BLaER1 (cell line): ENCODE results near the gene ACSL5.

Experiments
- H3K27ac ChIP-seq: shearing (Covaris generic); formaldehyde crosslinking; 2 replicates; pipeline ENCODE4 v1.8.1; 2022
- H3K27me3 ChIP-seq: shearing (Covaris generic); formaldehyde crosslinking; 2 replicates; pipeline ENCODE4 v1.8.1; 2022
- H3K36me3 ChIP-seq: shearing (Covaris generic); formaldehyde crosslinking; 2 replicates; pipeline ENCODE4 v1.8.1; 2022
- H3K4me1 ChIP-seq: shearing (Covaris generic); formaldehyde crosslinking; 2 replicates; pipeline ENCODE4 v1.8.1; 2022
- H3K4me2 ChIP-seq: shearing (Covaris generic); formaldehyde crosslinking; 2 replicates; pipeline ENCODE4 v1.8.1; 2022
- H3K4me3 ChIP-seq: shearing (Covaris generic); formaldehyde crosslinking; 2 replicates; pipeline ENCODE4 v1.8.1; 2022
- H3K9ac ChIP-seq: shearing (Covaris generic); formaldehyde crosslinking; 2 replicates; pipeline ENCODE4 v1.8.1; 2022
- H3K9me3 ChIP-seq: shearing (Covaris generic); formaldehyde crosslinking; 2 replicates; pipeline ENCODE4 v1.8.1; 2022
- H4K20me1 ChIP-seq: shearing (Covaris generic); formaldehyde crosslinking; 2 replicates; pipeline ENCODE4 v1.8.1; 2022
- Cebpa-rat ChIP-seq: shearing (Covaris generic); IDR thresholded peaks from 2 replicates; pipeline ENCODE4 v1.8.1; 2022

Gene ACSL5

GRCh38 chr10:112336556-112337201, 37.2 kb upstream of the ACSL5 start:
- no peak overlapping the region for H3K4me3 ChIP-seq
- no peaks in the 10 kb centered on the region for H4K20me1 ChIP-seq

GRCh38 chr10:112338957-112339356, 35.0 kb upstream of the ACSL5 start:
- Histone ChIP-seq H3K9me3 (no peaks in the 10 kb centered on the region), H3K36me3 (no peaks in the 10 kb centered on the region), H3K4me1 (0 out of 2 replicates have a peak, but pooled peaks cover 10% of the 10 kb centered on the region), H3K27me3 (no peaks in the 10 kb centered on the region), H3K4me3 (no peak overlapping the region), H3K27ac (no peak overlapping the region), H3K4me2 (no peak overlapping the region), H3K9ac (no peak overlapping the region), H4K20me1 (no peaks in the 10 kb centered on the region)
- TF ChIP-seq Cebpa-rat: no peak

More at GRCh38 chr10:112336556-112337201, 37.2 kb upstream of the ACSL5 start:
- H3K9me3 ChIP-seq: no peaks in the 10 kb centered on the region
- 0 out of 2 replicates have a peak, but pooled peaks cover 5% of the 10 kb centered on the region for H3K4me1 ChIP-seq
- H3K9ac ChIP-seq: no peak overlapping the region
- H3K4me2 ChIP-seq: no peak overlapping the region
- no peaks in the 10 kb centered on the region for H3K36me3 ChIP-seq
- no peaks in the 10 kb centered on the region for H3K27me3 ChIP-seq
- no peak overlapping the region for H3K27ac ChIP-seq
- TF ChIP-seq Cebpa-rat: no peak

GRCh38 chr10:112340601-112341000, 33.3 kb upstream of the ACSL5 start:
- H4K20me1 ChIP-seq: no peaks in the 10 kb centered on the region
- H3K9me3 ChIP-seq: no peaks in the 10 kb centered on the region
- H3K4me1 ChIP-seq: 0 out of 2 replicates have a peak, but pooled peaks cover 10% of the 10 kb centered on the region
- H3K9ac ChIP-seq: no peak overlapping the region
- H3K27ac ChIP-seq: no peak overlapping the region
- no peak overlapping the region for H3K4me3 ChIP-seq
- no peak for TF ChIP-seq Cebpa-rat
- H3K36me3 ChIP-seq: no peaks in the 10 kb centered on the region
- H3K27me3 ChIP-seq: no peaks in the 10 kb centered on the region
- no peak overlapping the region for H3K4me2 ChIP-seq

- Histone ChIP-seq H3K27ac (no peak overlapping the region), H4K20me1 (no peaks in the 10 kb centered on the region), H3K27me3 (no peaks in the 10 kb centered on the region), H3K9me3 (no peaks in the 10 kb centered on the region), H3K9ac (no peak overlapping the region), H3K4me2 (no peak overlapping the region), H3K36me3 (no peaks in the 10 kb centered on the region), H3K4me3 (no peak overlapping the region), H3K4me1 (0 out of 2 replicates have a peak, but pooled peaks cover 5% of the 10 kb centered on the region)
- TF ChIP-seq Cebpa-rat: no peak
Measured at GRCh38 chr10:112343056-112343806, 30.7 kb upstream of the ACSL5 start.

- H3K36me3 ChIP-seq: no peaks in the 10 kb centered on the region
- H3K9ac ChIP-seq: no peak overlapping the region
- H3K4me3 ChIP-seq: no peak overlapping the region
- H3K4me1 ChIP-seq: 0 out of 2 replicates have a peak, but pooled peaks cover 5% of the 10 kb centered on the region
- H3K27me3 ChIP-seq: no peaks in the 10 kb centered on the region
- no peaks in the 10 kb centered on the region for H3K9me3 ChIP-seq
- H3K27ac ChIP-seq: no peak overlapping the region
- TF ChIP-seq Cebpa-rat: no peak
- no peak overlapping the region for H3K4me2 ChIP-seq
- H4K20me1 ChIP-seq: no peaks in the 10 kb centered on the region
Measured at GRCh38 chr10:112344261-112344660, 29.7 kb upstream of the ACSL5 start.

- H3K4me1 ChIP-seq: 0 out of 2 replicates have a peak, but pooled peaks cover 5% of the 10 kb centered on the region
- H3K4me3 ChIP-seq: no peak overlapping the region
- H3K9me3 ChIP-seq: peaks cover 9% of the 10 kb centered on the region; the same call in 1 of the 2 replicates
- TF ChIP-seq Cebpa-rat: no peak
- H3K27me3 ChIP-seq: no peaks in the 10 kb centered on the region
- H3K36me3 ChIP-seq: no peaks in the 10 kb centered on the region
- no peak overlapping the region for H3K4me2 ChIP-seq
- no peaks in the 10 kb centered on the region for H4K20me1 ChIP-seq
- H3K27ac ChIP-seq: no peak overlapping the region
- H3K9ac ChIP-seq: no peak overlapping the region
Measured at GRCh38 chr10:112345202-112345601, 28.7 kb upstream of the ACSL5 start.

- peaks cover 12% of the 10 kb centered on the region; the same call in 1 of the 2 replicates for H3K9me3 ChIP-seq
- H3K4me3 ChIP-seq: no peak overlapping the region
- no peaks in the 10 kb centered on the region for H4K20me1 ChIP-seq
Measured at GRCh38 chr10:112345743-112346142, 28.2 kb upstream of the ACSL5 start.

GRCh38 chr10:112346774-112347173, 27.1 kb upstream of the ACSL5 start:
- no peak overlapping the region for H3K4me3 ChIP-seq
- no peaks in the 10 kb centered on the region for H3K27me3 ChIP-seq
- H3K4me2 ChIP-seq: no peak overlapping the region
- 0 out of 2 replicates have a peak, but pooled peaks cover 12% of the 10 kb centered on the region for H3K4me1 ChIP-seq
- H3K36me3 ChIP-seq: no peaks in the 10 kb centered on the region
- H4K20me1 ChIP-seq: no peaks in the 10 kb centered on the region
- TF ChIP-seq Cebpa-rat: no peak
- no peak overlapping the region for H3K9ac ChIP-seq
- H3K27ac ChIP-seq: no peak overlapping the region
- H3K9me3 ChIP-seq: peaks cover 12% of the 10 kb centered on the region; the same call in 1 of the 2 replicates

More at GRCh38 chr10:112345743-112346142, 28.2 kb upstream of the ACSL5 start:
- H3K27me3 ChIP-seq: no peaks in the 10 kb centered on the region
- no peaks in the 10 kb centered on the region for H3K36me3 ChIP-seq
- no peak for TF ChIP-seq Cebpa-rat
- 0 out of 2 replicates have a peak, but pooled peaks cover 5% of the 10 kb centered on the region for H3K4me1 ChIP-seq
- H3K27ac ChIP-seq: no peak overlapping the region
- no peak overlapping the region for H3K4me2 ChIP-seq
- no peak overlapping the region for H3K9ac ChIP-seq

GRCh38 chr10:112347709-112348671, 25.9 kb upstream of the ACSL5 start:
- Histone ChIP-seq H3K27me3 (no peaks in the 10 kb centered on the region), H3K9ac (no peak overlapping the region), H3K36me3 (no peaks in the 10 kb centered on the region), H4K20me1 (no peaks in the 10 kb centered on the region), H3K4me2 (no peak overlapping the region), H3K27ac (no peak overlapping the region), H3K9me3 (peaks cover 12% of the 10 kb centered on the region; the same call in 1 of the 2 replicates), H3K4me3 (no peak overlapping the region), H3K4me1 (0 out of 2 replicates have a peak, but pooled peaks cover 11% of the 10 kb centered on the region)
- TF ChIP-seq Cebpa-rat: no peak
